H1 (cell line): ENCODE measurements around the gene TRIAP1. TPM values are rescaled to one million over a fixed set of nuclear protein-coding genes. Genes with fewer than 3 reads are reported as not detected.

Source experiments
- CTCF ChIA-PET: fragments of 300-600 bp; sonication (Branson Sonifier 250); formaldehyde crosslinking; loops from one replicate; lab custom pipeline; 2021; ENCODE audit not compliant: partially characterized antibody; lab: Charles Lee
- POLR2A ChIA-PET: fragments of 300-600 bp; sonication (Branson Sonifier 250); formaldehyde crosslinking; loops from one replicate; lab custom pipeline; 2021; ENCODE audit warnings: inconsistent platforms; ENCODE audit not compliant: partially characterized antibody; lab: Charles Lee
- DNase-seq, 2 experiments: peaks; one replicate each; pipeline versions ENCODE4 v3.0.0 to v3.0.0-alpha.2; 2010 to 2022; ENCODE audit warnings: low spot score in 2 of 2, low read depth in 1 of 2, mixed read lengths in 1 of 2
- FAIRE-seq: peaks from 2 replicates; lab custom pipeline; 2011; peaks lifted over from hg19 to GRCh38; lab: Jason Lieb, UNC
- H2AFZ ChIP-seq: 2 replicates; pipeline ENCODE4 v1.8.1; 2012; ENCODE audit warnings: low read length, inconsistent platforms
- H2AK5ac ChIP-seq: 2 replicates; pipeline ENCODE4 v1.6.1; 2013; ENCODE audit warnings: low read depth, low read length
- H2BK120ac ChIP-seq: replicated peaks from 2 replicates; pipeline ENCODE3; 2013; ENCODE audit warnings: low read depth, low read length, inconsistent platforms
- H2BK12ac ChIP-seq: 2 replicates; pipeline ENCODE4 v1.6.1; 2013; ENCODE audit warnings: low read depth, low read length
- H2BK15ac ChIP-seq: 2 replicates; pipeline ENCODE4 v1.6.1; 2013; ENCODE audit warnings: low read length
- H2BK20ac ChIP-seq: 2 replicates; pipeline ENCODE4 v1.6.1; 2013; ENCODE audit warnings: low read length
- H2BK5ac ChIP-seq: 2 replicates; pipeline ENCODE4 v1.6.1; 2013; ENCODE audit warnings: low read depth, low read length
- H3K14ac ChIP-seq: 2 replicates; pipeline ENCODE4 v1.6.1; 2013; ENCODE audit warnings: inconsistent platforms; ENCODE audit not compliant: insufficient read length
- H3K18ac ChIP-seq: 2 replicates; pipeline ENCODE4 v1.6.1; 2013; ENCODE audit warnings: low read length; ENCODE audit errors: extremely low read depth
- H3K23ac ChIP-seq: 2 replicates; pipeline ENCODE4 v1.6.1; 2013; ENCODE audit warnings: inconsistent platforms; ENCODE audit not compliant: insufficient read length
- H3K23me2 ChIP-seq: 2 replicates; pipeline ENCODE4 v1.6.1; 2013; ENCODE audit warnings: low read depth, low read length
- H3K27ac ChIP-seq: 2 replicates; pipeline ENCODE4 v1.6.1; 2011; ENCODE audit warnings: low read depth, low read length, inconsistent platforms
- H3K27me3 ChIP-seq, 4 experiments: replicated peaks in 1 of 4; 1 replicate in 1 of 4; 2 replicates in 3 of 4; pipeline versions ENCODE4 v1.6.1 to v1.8.1; 2011 to 2013; ENCODE audit warnings: low read length in 3 of 4, mild to moderate bottlenecking in 3 of 4, inconsistent platforms in 2 of 4, mixed read lengths in 2 of 4, moderate library complexity in 1 of 4; ENCODE audit not compliant: control insufficient read depth in 3 of 4, insufficient read depth in 3 of 4; ENCODE audit errors: extremely low read depth in 1 of 4
- H3K36me3 ChIP-seq, 4 experiments: 2 replicates each; pipeline versions ENCODE4 v1.6.1 to v1.8.1; 2011 to 2013; ENCODE audit warnings: mild to moderate bottlenecking in 4 of 4, low read length in 3 of 4, moderate library complexity in 2 of 4, control low read depth in 1 of 4, inconsistent platforms in 1 of 4; ENCODE audit not compliant: insufficient read depth in 4 of 4, control insufficient read depth in 2 of 4
- H3K4ac ChIP-seq: replicated peaks from 2 replicates; pipeline ENCODE3; 2013; ENCODE audit warnings: low read length, low read depth, mixed read lengths, inconsistent platforms; ENCODE audit not compliant: insufficient read length
- H3K4me1 ChIP-seq, 4 experiments: replicated peaks in 1 of 4; 1 replicate in 1 of 4; 2 replicates in 3 of 4; pipeline versions ENCODE4 v1.6.1 to v1.8.1; 2011 to 2013; ENCODE audit warnings: low read length in 3 of 4, inconsistent platforms in 2 of 4, mixed read lengths in 1 of 4; ENCODE audit not compliant: insufficient read depth in 4 of 4, control insufficient read depth in 3 of 4
- H3K4me2 ChIP-seq, 2 experiments: 2 replicates each; pipeline versions ENCODE4 v1.6.1 to v1.8.1; 2011 to 2013; ENCODE audit warnings: low read depth in 2 of 2, low read length in 2 of 2, control low read depth in 1 of 2, inconsistent platforms in 1 of 2, mild to moderate bottlenecking in 1 of 2; ENCODE audit not compliant: insufficient read depth in 1 of 2
- H3K4me3 ChIP-seq, 4 experiments: fragments of 200-600, 300-600 bp in 1 of 4; sonication (generic), shearing (Covaris generic), sonication (Bioruptor Twin) in 1 of 4; 2 replicates each; pipeline versions ENCODE4 v1.5.1 to v1.8.1; 2011 to 2016; ENCODE audit warnings: low read length in 4 of 4, low read depth in 3 of 4, control low read depth in 2 of 4, inconsistent platforms in 2 of 4, mild to moderate bottlenecking in 2 of 4, mixed read lengths in 1 of 4, moderate library complexity in 1 of 4; ENCODE audit not compliant: insufficient read depth in 2 of 4; ENCODE audit errors: extremely low read depth in 1 of 4
- H3K56ac ChIP-seq: replicated peaks from 2 replicates; pipeline ENCODE3; 2013; ENCODE audit warnings: low read depth, mild to moderate bottlenecking, mixed read lengths, low read length, inconsistent platforms; ENCODE audit not compliant: insufficient read length
- H3K79me1 ChIP-seq: 2 replicates; pipeline ENCODE4 v1.6.1; 2013; ENCODE audit warnings: low read depth, low read length, control low read depth
- H3K79me2 ChIP-seq, 2 experiments: 2 replicates each; pipeline versions ENCODE4 v1.6.1 to v1.8.1; 2012 to 2013; ENCODE audit warnings: low read length in 2 of 2, mild to moderate bottlenecking in 2 of 2, inconsistent platforms in 1 of 2; ENCODE audit not compliant: insufficient read depth in 2 of 2, control insufficient read depth in 1 of 2
- H3K9ac ChIP-seq, 4 experiments: replicated peaks in 1 of 4; 1 replicate in 1 of 4; 2 replicates in 3 of 4; pipeline versions ENCODE4 v1.6.1 to v1.8.1; 2011 to 2013; ENCODE audit warnings: low read depth in 3 of 4, low read length in 3 of 4, control low read depth in 2 of 4, mild to moderate bottlenecking in 2 of 4, moderate library complexity in 2 of 4, inconsistent platforms in 1 of 4; ENCODE audit errors: extremely low read depth in 1 of 4
- H3K9me3 ChIP-seq, 2 experiments: 2 replicates each; pipeline versions ENCODE4 v1.6.1 to v1.8.1; 2012 to 2013; ENCODE audit warnings: mild to moderate bottlenecking in 2 of 2, moderate library complexity in 2 of 2, control low read depth in 1 of 2, inconsistent platforms in 1 of 2, low read depth in 1 of 2, low read length in 1 of 2, mixed read lengths in 1 of 2; ENCODE audit not compliant: insufficient read depth in 2 of 2
- H4K20me1 ChIP-seq, 2 experiments: replicated peaks in 1 of 2; 2 replicates each; pipeline versions ENCODE3 to v1.8.1; 2011 to 2013; ENCODE audit warnings: inconsistent platforms in 2 of 2, low read length in 2 of 2, mild to moderate bottlenecking in 1 of 2; ENCODE audit not compliant: insufficient read depth in 2 of 2, control insufficient read depth in 1 of 2
- H4K5ac ChIP-seq: 2 replicates; pipeline ENCODE4 v1.6.1; 2013; ENCODE audit warnings: low read length, low read depth, mixed read lengths, inconsistent platforms; ENCODE audit not compliant: insufficient read length
- H4K8ac ChIP-seq: 2 replicates; pipeline ENCODE4 v1.8.0; 2013; ENCODE audit warnings: mild to moderate bottlenecking, moderate library complexity, low read length, inconsistent platforms; ENCODE audit not compliant: insufficient read depth; ENCODE audit errors: extremely low read depth
- H4K91ac ChIP-seq: replicated peaks from 2 replicates; pipeline ENCODE3; 2013; ENCODE audit warnings: low read length, mixed read lengths, inconsistent platforms; ENCODE audit not compliant: insufficient read length
- EP300 ChIP-seq, 2 experiments: IDR thresholded peaks; 1 replicate in 1 of 2; 2 replicates in 1 of 2; pipeline ENCODE4 v1.6.1; 2011 to 2012; ENCODE audit warnings: low read depth in 2 of 2, low read length in 2 of 2, mild to moderate bottlenecking in 2 of 2, borderline replicate concordance in 1 of 2, inconsistent platforms in 1 of 2, moderate library complexity in 1 of 2
- KDM1A ChIP-seq: fragments of 200-600, 300-600 bp; sonication (generic); IDR thresholded peaks from 2 replicates; pipeline ENCODE4 v1.7.1; 2016; ENCODE audit warnings: mild to moderate bottlenecking, low read length, borderline replicate concordance
- WGBS, 2 experiments: shearing (Covaris generic) in 1 of 2; methylation state at CpG; one replicate each; pipeline versions ENCODE4 v1.1.6 to v1.1.7; 2013 to 2015; ENCODE audit warnings: low lambda C conversion rate in 2 of 2, mixed read lengths in 2 of 2, inconsistent platforms in 1 of 2, low coverage in 1 of 2, missing lambda C conversion rate in 1 of 2; ENCODE audit not compliant: insufficient replicate concordance in 2 of 2, insufficient coverage in 1 of 2, insufficient read length in 1 of 2; ENCODE audit errors: extremely low coverage in 1 of 2, missing lambda C conversion rate in 1 of 2; 5-methylcytosine and 5-hydroxymethylcytosine counted together
- polyA plus RNA-seq, 7 experiments: library from polyadenylated mRNA; depleted of rRNA in 3 of 7; stranded (reverse) in 5 of 7; unstranded in 2 of 7; fragments of >200 nt in 5 of 7; fragments of 200-250 nt in 2 of 7; gene quantifications; 1 replicate in 5 of 7; 2 replicates in 1 of 7; 4 replicates in 1 of 7; pipeline versions ENCODE4 v1.2.1 to v1.2.3, GENCODE V29; 2011 to 2013; ENCODE audit warnings: missing spikeins in 2 of 7, mixed read lengths in 2 of 7
- total RNA-seq: library from RNA; stranded (reverse); fragmentation: NEBNext Ultra II Directional; extraction: Animal tissue kit (Norgen Biotek cat#: 25700); gene quantifications from 2 replicates; pipeline ENCODE4 v1.2.1, GENCODE V29; 2021

Gene TRIAP1
- total and polyA plus RNA-seq, 2 of the 8 experiments (the other 6 are each of a cell fraction or from before 2014, with no cell fraction given), result 42.0 to 63.4 TPM

GRCh38 chr12:120406553-120406952 lies 39.6 kb downstream of the TRIAP1 start:
- no peak for DNase-seq
- WGBS, 2 experiments, result 96% methylated on average over 3 of the region's 3 CpGs; no CpG with 5 or more reads in 1 of the 2 experiments
- Histone ChIP-seq H2AK5ac (no peak overlapping the region), H2BK12ac (no peak overlapping the region), H2BK20ac (no peak overlapping the region), H3K4ac (no peak overlapping the region), H4K20me1 (no peaks in the 10 kb centered on the region), H3K56ac (no peak overlapping the region), H4K91ac (no peak overlapping the region), H3K36me3 (no peaks in the 10 kb centered on the region), H4K8ac (no peak overlapping the region), H3K4me1 (peaks cover 1 to 7% (median 6%) of the 10 kb centered on the region in 4 experiments), H2BK5ac (no peak overlapping the region), H3K18ac (no peak overlapping the region), H3K27me3 (no peaks in the 10 kb centered on the region), H3K4me3 (no peak overlapping the region), H2BK120ac (no peak overlapping the region), H3K23me2 (no peaks in the 10 kb centered on the region), H3K79me2 (no peaks in the 10 kb centered on the region), H2AFZ (no peak overlapping the region), H4K5ac (no peak overlapping the region), H3K79me1 (no peaks in the 10 kb centered on the region), H3K27ac (no peak overlapping the region), H3K14ac (no peak overlapping the region), H2BK15ac (no peak overlapping the region), H3K9ac (no peak overlapping the region), H3K23ac (no peak overlapping the region), H3K9me3 (no peaks in the 10 kb centered on the region), H3K4me2 (no peak overlapping the region)
- ChIA-PET CTCF (interaction anchor here (1.0 to 2.5 kb wide), 7 partner anchors 21 to 60 kb away, joined by 3 to 8 read pairs (median 3); no protein-coding TSS in a partner anchor), POLR2A (interaction anchor here (1.9 to 2.4 kb wide), 2 partner anchors 12 to 17 kb away, joined by 8 to 10 read pairs; no protein-coding TSS in a partner anchor)
- TF ChIP-seq KDM1A (peak; percentile 84; the same call in 1 of the 2 replicates), EP300 (IDR thresholded peaks at IDR 0.05; ENCODE audit: borderline replicate concordance in 1 of 2, low read depth in 2 of 2, low read length in 2 of 2) (no peak)
- FAIRE-seq, result no peak
